Measurements from ENCODE around the gene GSK3A. TPM values are rescaled to one million over a fixed set of nuclear protein-coding genes. Genes with fewer than 3 reads are reported as not detected.

The GSK3A gene
- total RNA-seq, 6 experiments from 2014 or later, result 12.3 to 14.8 (median 13.5) TPM

DNA sequence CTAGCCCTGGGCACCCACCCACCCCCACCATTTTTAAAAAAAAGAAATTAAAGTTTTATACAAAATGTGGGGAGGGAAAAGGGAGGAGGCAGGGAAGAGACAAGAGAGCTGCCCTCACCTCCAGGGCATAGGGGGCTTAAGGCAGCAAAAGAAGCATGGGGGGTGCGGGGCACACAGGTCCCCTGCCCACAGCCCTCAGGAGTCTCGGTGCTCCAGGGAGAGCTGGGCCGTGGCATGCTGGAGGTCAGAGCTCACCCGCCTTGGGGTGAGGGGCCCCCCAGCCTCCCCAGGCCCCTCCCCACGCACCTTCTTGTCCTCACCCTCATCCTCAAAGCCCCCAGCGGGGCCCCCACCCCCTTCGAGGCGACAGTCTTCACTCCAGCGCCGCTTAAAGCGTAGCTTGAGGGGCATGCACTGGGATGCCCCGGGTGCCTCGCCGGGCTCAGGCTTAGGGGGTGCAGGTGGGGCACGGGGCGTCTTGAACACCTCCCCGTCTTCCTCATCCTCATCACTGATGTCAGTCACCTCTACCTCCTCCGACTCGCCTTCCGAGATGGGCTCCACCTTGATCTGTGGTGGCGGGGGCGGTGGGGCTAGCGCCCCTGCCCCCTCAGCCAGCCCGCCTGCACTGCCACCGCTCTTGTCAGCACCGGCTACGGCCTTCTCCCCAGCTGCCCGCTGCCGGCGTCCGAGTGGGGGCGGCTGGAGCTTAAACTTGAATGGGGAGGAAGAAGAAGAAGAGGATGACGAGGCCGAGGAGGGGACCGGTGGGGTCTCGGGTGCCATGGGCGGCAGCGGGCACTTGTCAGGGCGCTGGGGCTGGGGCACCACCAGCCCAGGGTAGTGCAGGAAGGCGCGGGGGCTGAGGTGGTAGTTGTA is 6.1 kb upstream of the GSK3A start:
- H3K9me3 ChIP-seq, result no peaks in the 10 kb centered on the region
- H3K36me3 ChIP-seq, result peaks cover 0 to 16% (median 5%) of the 10 kb centered on the region in 4 donors
- no peak for TF ChIP-seq POLR2A (IDR thresholded peaks at IDR 0.05)
- TF ChIP-seq, protein P1, sequence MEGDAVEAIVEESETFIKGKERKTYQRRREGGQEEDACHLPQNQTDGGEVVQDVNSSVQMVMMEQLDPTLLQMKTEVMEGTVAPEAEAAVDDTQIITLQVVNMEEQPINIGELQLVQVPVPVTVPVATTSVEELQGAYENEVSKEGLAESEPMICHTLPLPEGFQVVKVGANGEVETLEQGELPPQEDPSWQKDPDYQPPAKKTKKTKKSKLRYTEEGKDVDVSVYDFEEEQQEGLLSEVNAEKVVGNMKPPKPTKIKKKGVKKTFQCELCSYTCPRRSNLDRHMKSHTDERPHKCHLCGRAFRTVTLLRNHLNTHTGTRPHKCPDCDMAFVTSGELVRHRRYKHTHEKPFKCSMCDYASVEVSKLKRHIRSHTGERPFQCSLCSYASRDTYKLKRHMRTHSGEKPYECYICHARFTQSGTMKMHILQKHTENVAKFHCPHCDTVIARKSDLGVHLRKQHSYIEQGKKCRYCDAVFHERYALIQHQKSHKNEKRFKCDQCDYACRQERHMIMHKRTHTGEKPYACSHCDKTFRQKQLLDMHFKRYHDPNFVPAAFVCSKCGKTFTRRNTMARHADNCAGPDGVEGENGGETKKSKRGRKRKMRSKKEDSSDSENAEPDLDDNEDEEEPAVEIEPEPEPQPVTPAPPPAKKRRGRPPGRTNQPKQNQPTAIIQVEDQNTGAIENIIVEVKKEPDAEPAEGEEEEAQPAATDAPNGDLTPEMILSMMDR (IDR thresholded peaks at IDR 0.05), result no peak
- ATAC-seq, result no peak
- no peak overlapping the region for H3K27ac ChIP-seq
- DNase-seq, result no peak
- H3K4me1 ChIP-seq, result peaks cover 0 to 30% (median 11%) of the 10 kb centered on the region in 4 donors
- intact Hi-C loops (cut with DNase I), result loop anchor here in 1 of 2 donors (10.0 kb wide), 1 partner anchor 46 kb away; no protein-coding TSS in a partner anchor
- H3K27me3 ChIP-seq, result no peaks in the 10 kb centered on the region
- 85% methylated on average over 13 of the region's 41 CpGs for WGBS (ENCODE audit: insufficient coverage, low coverage, low lambda C conversion rate, missing lambda C conversion rate)
- no peak overlapping the region for H3K4me3 ChIP-seq

DNA sequence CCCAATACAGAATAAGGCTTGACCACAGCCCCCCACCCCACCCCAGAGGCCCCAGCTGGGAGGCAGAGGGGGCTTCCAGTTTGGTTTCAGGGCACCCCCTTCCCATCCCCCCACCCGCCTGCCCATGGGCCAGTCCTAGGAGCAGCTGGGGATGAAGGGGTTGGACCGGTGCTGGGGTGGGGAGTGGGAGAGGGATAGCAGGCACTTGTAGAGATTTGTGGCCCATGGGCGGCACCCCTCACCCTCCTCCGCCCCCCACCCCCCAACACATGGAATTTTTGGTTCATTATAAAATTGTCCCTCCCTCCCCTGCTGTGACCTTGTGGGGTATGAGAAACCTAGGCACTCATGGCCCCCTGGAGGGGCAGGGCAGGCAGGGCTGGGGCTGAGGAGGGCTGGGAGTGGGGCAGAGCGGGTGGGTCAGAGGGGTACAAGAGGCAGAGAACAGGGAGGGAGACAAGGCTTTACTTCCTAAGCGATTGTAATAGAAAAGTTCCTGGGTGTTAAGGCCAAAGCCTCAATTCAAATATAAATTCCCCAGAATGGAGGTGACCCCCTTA is 5.3 kb upstream of the GSK3A start:
- intact Hi-C loops (cut with DNase I), result loop anchor here in 1 of 2 donors (10.0 kb wide), 1 partner anchor 47 kb away; no protein-coding TSS in a partner anchor
- TF ChIP-seq POLR2A (IDR thresholded peaks at IDR 0.05), result no peak
- TF ChIP-seq, protein P1 (IDR thresholded peaks at IDR 0.05), result no peak

DNA sequence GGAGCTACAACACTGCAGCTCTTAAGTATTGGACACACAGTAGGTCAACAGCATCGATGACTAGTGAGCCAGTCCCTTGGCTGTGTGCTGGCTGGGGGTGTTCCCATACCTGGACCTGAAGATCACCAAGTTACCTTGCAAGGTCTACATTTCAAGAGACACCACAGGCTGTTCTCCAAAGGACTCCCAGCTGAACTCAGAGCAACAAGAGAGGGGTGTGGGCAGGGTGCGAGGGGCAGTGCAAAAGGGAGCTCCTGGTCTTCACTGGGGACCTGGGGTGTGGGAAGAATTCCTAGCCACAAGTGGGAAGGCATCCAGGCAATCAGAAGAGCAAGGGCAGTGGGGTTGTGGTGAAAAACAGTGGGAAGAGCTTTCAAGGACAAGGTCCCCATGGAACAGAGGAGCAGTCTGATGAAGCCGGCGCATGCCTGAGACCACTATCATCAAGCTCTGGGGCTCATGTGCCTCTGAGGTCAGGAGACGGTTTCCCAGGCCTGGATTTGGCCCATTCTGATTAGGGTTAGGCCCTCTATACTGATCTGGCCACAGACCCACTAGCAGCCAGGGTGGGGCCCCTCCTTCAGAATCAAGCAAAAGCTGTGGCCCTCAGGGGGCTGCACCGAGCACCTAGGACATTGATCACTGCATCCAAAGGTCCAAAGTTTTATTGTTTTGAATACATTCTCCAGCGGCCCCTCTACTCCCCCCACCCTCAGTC is 4.7 kb upstream of the GSK3A start:
- H3K9me3 ChIP-seq, result no peaks in the 10 kb centered on the region
- intact Hi-C loops (cut with DNase I), result loop anchor here in 1 of 2 donors (10.0 kb wide), 1 partner anchor 48 kb away; no protein-coding TSS in a partner anchor
- DNase-seq (no peak), ATAC-seq (no peak)
- 53% methylated on average over 4 of the region's 7 CpGs for WGBS (ENCODE audit: insufficient coverage, low coverage, low lambda C conversion rate, missing lambda C conversion rate)
- peaks cover 0 to 23% (median 10%) of the 10 kb centered on the region in 4 donors for H3K4me1 ChIP-seq
- H3K27ac ChIP-seq, result no peak overlapping the region
- no peaks in the 10 kb centered on the region for H3K27me3 ChIP-seq
- H3K4me3 ChIP-seq, result no peak overlapping the region
- TF ChIP-seq, protein P1 (IDR thresholded peaks at IDR 0.05), result no peak
- TF ChIP-seq POLR2A (IDR thresholded peaks at IDR 0.05), result no peak
- peaks cover 0 to 16% (median 5%) of the 10 kb centered on the region in 4 donors for H3K36me3 ChIP-seq

More for the DNA sequence above, 5.3 kb upstream of the GSK3A start:
- H3K9me3 ChIP-seq, result no peaks in the 10 kb centered on the region
- no peaks in the 10 kb centered on the region for H3K27me3 ChIP-seq
- H3K4me3 ChIP-seq, result no peak overlapping the region
- H3K4me1 ChIP-seq, result peaks cover 0 to 28% (median 11%) of the 10 kb centered on the region in 4 donors
- ATAC-seq (no peak), DNase-seq (no peak)
- H3K27ac ChIP-seq, result no peak overlapping the region
- H3K36me3 ChIP-seq, result peaks cover 0 to 16% (median 5%) of the 10 kb centered on the region in 4 donors
- 88% methylated on average over 5 of the region's 6 CpGs for WGBS (ENCODE audit: insufficient coverage, low coverage, low lambda C conversion rate, missing lambda C conversion rate)

DNA sequence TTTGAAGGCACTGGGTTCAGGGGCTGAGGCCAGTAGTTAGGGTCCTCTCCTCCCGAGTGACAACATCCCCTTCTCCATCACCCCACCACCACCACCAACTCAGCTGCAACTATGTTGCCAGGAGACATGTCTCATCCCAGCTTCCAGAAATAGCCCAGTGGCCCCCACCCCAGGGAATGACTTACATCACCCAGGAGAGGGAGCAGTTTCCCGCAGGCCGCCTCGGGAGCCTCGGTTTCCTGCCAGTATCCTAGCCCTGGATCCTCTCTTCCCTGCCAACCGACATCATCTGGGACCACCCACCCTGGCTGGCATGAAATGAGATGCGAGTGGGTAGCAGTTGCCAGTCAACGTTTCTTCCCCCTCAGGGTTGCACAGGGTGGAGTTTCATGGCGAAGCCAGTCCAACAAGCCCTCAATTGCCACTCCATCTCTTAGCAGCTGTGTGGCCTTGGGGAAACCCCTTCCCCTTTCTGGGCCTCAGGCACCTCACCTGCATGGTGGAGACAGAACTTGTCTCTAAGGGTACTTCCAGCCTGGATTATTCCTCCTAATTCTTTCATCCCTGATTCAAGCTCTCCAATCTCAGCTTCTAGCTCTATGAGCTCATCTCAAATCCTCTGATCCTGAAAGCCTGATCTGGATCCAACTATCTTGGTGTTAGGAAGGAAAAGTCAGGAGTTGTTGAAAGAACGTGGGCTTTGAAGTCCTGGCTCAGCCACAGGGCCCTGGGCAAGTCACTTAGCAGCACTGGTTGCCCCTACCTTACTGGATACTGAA is 3.9 kb upstream of the GSK3A start:
- intact Hi-C loops (cut with DNase I), result loop anchor here in 1 of 2 donors (10.0 kb wide), 1 partner anchor 48 kb away; no protein-coding TSS in a partner anchor
- WGBS (ENCODE audit: insufficient coverage, low coverage, low lambda C conversion rate, missing lambda C conversion rate), result 16% methylated on average over 6 of the region's 10 CpGs
- H3K36me3 ChIP-seq, result peaks cover 0 to 16% (median 5%) of the 10 kb centered on the region in 4 donors
- ATAC-seq (no peak), DNase-seq (peak; percentile 66 to 73 (median 69))
- H3K4me3 ChIP-seq, result no peak overlapping the region
- peaks cover 0 to 22% (median 7%) of the 10 kb centered on the region in 4 donors for H3K4me1 ChIP-seq
- no peak overlapping the region for H3K27ac ChIP-seq
- H3K27me3 ChIP-seq, result no peaks in the 10 kb centered on the region
- TF ChIP-seq, protein P1 (IDR thresholded peaks at IDR 0.05), result peak; percentile 56 to 58 (median 58)
- no peak for TF ChIP-seq POLR2A (IDR thresholded peaks at IDR 0.05)
- H3K9me3 ChIP-seq, result no peaks in the 10 kb centered on the region
